HepG2 (cell line): Measurements from ENCODE around the gene SLC45A3.

Experiments
- EP300 ChIP-seq, 3 experiments: sonication (generic) in 1 of 3; formaldehyde crosslinking in 1 of 3; IDR thresholded peaks; 2 replicates each; pipeline versions ENCODE4 v1.5.1 to v1.6.1; 2011 to 2020; ENCODE audit warnings: low read depth in 2 of 3, low read length in 2 of 3, borderline replicate concordance in 1 of 3, improper control_type of control experiment in 1 of 3, mild to moderate bottlenecking in 1 of 3, missing genetic modification reagents in 1 of 3, moderate library complexity in 1 of 3
- EZH2 ChIP-seq: conservative IDR thresholded peaks from 2 replicates; pipeline ENCODE4 v1.6.1; 2012; ENCODE audit warnings: mild to moderate bottlenecking, low read depth, low read length, moderate library complexity
- HDAC6 ChIP-seq: fragments of 200-600 bp; sonication (generic); IDR thresholded peaks from 2 replicates; pipeline ENCODE4 v1.7.0; 2017; ENCODE audit warnings: mild to moderate bottlenecking, antibody characterized with exemption, low read length, low read depth
- KAT8 ChIP-seq: IDR thresholded peaks from 2 replicates; pipeline ENCODE4 v1.6.1; 2016; ENCODE audit warnings: missing genetic modification reagents, missing compliant biosample characterization
- PRPF4 ChIP-seq: fragments of 200-400 bp; formaldehyde crosslinking; IDR thresholded peaks from 2 replicates; pipeline ENCODE4 v1.6.1; 2016; ENCODE audit warnings: low read length, low read depth; ENCODE audit not compliant: poor library complexity, severe bottlenecking
- TAF1 ChIP-seq: sonication (generic); formaldehyde crosslinking; IDR thresholded peaks from 2 replicates; pipeline ENCODE4 v1.4.0; 2020; ENCODE audit warnings: missing genetic modification reagents
- ZNF850 ChIP-seq: sonication (generic); formaldehyde crosslinking; conservative IDR thresholded peaks from 2 replicates; pipeline ENCODE4 v1.9.0; 2021; ENCODE audit warnings: mild to moderate bottlenecking, missing genetic modification reagents
- TF ChIP-seq, protein P1 (sequence below): sonication (generic); formaldehyde crosslinking; IDR thresholded peaks from 2 replicates; pipeline ENCODE4 v1.5.0; 2020; ENCODE audit warnings: mild to moderate bottlenecking, missing genetic modification reagents, moderate library complexity
- TF ChIP-seq, protein P2 (sequence below), 2 experiments: fragments of 450-650 bp in 1 of 2; sonication (generic) in 1 of 2; formaldehyde crosslinking; IDR thresholded peaks; 2 replicates each; pipeline versions ENCODE4 v1.5.0 to v1.8.0; 2020 to 2022; ENCODE audit warnings: mild to moderate bottlenecking in 1 of 2, missing genetic modification reagents in 1 of 2
- TF ChIP-seq, protein P3 (sequence below): sonication (generic); formaldehyde crosslinking; IDR thresholded peaks from 2 replicates; pipeline ENCODE4 v1.4.0; 2020; ENCODE audit warnings: missing genetic modification reagents

DNA sequence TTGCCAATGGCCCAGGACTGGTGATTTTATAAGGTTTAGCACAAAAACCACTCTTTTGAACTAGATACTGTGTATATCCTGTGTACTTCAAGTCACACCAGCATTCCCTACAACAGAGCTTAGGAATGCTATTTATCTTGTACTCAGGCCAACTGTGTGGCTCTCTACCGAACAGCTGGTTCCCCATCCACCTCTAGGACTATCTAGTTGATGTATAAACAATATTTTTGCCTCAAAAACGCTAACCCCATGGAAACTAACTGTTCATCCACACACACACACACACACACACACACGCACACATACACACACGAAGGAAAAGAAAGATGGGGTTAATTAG, 28.7 kb upstream of the SLC45A3 start:
- TF ChIP-seq EP300 (IDR thresholded peaks at IDR 0.05; ENCODE audit: low read depth in 2 of 2, low read length in 2 of 2): no peak
- TF ChIP-seq EP300 (CRISPR knock-in tag; IDR thresholded peaks at IDR 0.05; ENCODE audit: borderline replicate concordance): no peak
- no peak for TF ChIP-seq KAT8
- TF ChIP-seq, protein P1, sequence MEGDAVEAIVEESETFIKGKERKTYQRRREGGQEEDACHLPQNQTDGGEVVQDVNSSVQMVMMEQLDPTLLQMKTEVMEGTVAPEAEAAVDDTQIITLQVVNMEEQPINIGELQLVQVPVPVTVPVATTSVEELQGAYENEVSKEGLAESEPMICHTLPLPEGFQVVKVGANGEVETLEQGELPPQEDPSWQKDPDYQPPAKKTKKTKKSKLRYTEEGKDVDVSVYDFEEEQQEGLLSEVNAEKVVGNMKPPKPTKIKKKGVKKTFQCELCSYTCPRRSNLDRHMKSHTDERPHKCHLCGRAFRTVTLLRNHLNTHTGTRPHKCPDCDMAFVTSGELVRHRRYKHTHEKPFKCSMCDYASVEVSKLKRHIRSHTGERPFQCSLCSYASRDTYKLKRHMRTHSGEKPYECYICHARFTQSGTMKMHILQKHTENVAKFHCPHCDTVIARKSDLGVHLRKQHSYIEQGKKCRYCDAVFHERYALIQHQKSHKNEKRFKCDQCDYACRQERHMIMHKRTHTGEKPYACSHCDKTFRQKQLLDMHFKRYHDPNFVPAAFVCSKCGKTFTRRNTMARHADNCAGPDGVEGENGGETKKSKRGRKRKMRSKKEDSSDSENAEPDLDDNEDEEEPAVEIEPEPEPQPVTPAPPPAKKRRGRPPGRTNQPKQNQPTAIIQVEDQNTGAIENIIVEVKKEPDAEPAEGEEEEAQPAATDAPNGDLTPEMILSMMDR (CRISPR knock-in tag): no peak
- TF ChIP-seq ZNF850 (CRISPR knock-in tag): no peak
- no peak for TF ChIP-seq HDAC6
- no peak for TF ChIP-seq PRPF4
- TF ChIP-seq, protein P2, sequence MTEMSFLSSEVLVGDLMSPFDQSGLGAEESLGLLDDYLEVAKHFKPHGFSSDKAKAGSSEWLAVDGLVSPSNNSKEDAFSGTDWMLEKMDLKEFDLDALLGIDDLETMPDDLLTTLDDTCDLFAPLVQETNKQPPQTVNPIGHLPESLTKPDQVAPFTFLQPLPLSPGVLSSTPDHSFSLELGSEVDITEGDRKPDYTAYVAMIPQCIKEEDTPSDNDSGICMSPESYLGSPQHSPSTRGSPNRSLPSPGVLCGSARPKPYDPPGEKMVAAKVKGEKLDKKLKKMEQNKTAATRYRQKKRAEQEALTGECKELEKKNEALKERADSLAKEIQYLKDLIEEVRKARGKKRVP (CRISPR knock-in tag; IDR thresholded peaks at IDR 0.05): no peak
- no peak for TF ChIP-seq EZH2
- TF ChIP-seq, protein P3, sequence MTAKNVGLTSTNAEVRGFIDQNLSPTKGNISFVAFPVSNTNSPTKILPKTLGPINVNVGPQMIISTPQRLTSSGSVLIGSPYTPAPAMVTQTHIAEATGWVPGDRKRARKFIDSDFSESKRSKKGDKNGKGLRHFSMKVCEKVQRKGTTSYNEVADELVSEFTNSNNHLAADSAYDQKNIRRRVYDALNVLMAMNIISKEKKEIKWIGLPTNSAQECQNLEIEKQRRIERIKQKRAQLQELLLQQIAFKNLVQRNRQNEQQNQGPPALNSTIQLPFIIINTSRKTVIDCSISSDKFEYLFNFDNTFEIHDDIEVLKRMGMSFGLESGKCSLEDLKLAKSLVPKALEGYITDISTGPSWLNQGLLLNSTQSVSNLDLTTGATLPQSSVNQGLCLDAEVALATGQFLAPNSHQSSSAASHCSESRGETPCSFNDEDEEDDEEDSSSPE (CRISPR knock-in tag): no peak
- no peak for TF ChIP-seq TAF1 (CRISPR knock-in tag)
